GM23338 (cell line): Measurements from ENCODE around the gene CLDN9.

Experiments used
- CREB1 ChIP-seq: fragments of 250-450 bp; sonication (Bioruptor Pico); IDR thresholded peaks from 2 replicates; pipeline ENCODE4 v1.5.0; 2020; ENCODE audit warnings: low read depth, mild to moderate bottlenecking, moderate library complexity
- EZH2 ChIP-seq: fragments of 200-600 bp; sonication (generic); IDR thresholded peaks from one replicate; pipeline ENCODE4 v1.8.0; 2017; ENCODE audit warnings: antibody characterized with exemption, mild to moderate bottlenecking, low read depth; ENCODE audit not compliant: unreplicated experiment
- EZH2phosphoT487 ChIP-seq: fragments of 200-600 bp; sonication (generic); IDR thresholded peaks from one replicate; pipeline ENCODE4 v1.8.1; 2018; ENCODE audit warnings: antibody characterized with exemption; ENCODE audit not compliant: unreplicated experiment
- JUNB ChIP-seq: IDR thresholded peaks from one replicate; pipeline ENCODE4 v1.6.1; 2016; ENCODE audit warnings: antibody characterized with exemption; ENCODE audit not compliant: unreplicated experiment
- NANOG ChIP-seq: IDR thresholded peaks from 2 replicates; pipeline ENCODE4 v1.6.1; 2016; ENCODE audit warnings: antibody characterized with exemption, borderline replicate concordance
- POLR2AphosphoS5 ChIP-seq: IDR thresholded peaks from 2 replicates; pipeline ENCODE4 v1.6.1; 2016; ENCODE audit warnings: antibody characterized with exemption, low read depth
- STAT1 ChIP-seq: IDR thresholded peaks from one replicate; pipeline ENCODE4 v1.6.1; 2016; ENCODE audit warnings: antibody characterized with exemption; ENCODE audit not compliant: unreplicated experiment
- ZNF114 ChIP-seq: fragments of 250-450 bp; sonication (Bioruptor Pico); IDR thresholded peaks from 2 replicates; pipeline ENCODE4 v1.5.0; 2020; ENCODE audit warnings: mild to moderate bottlenecking, moderate library complexity
- ZNF331 ChIP-seq: fragments of 250-450 bp; sonication (Bioruptor Pico); IDR thresholded peaks from 2 replicates; pipeline ENCODE4 v1.5.0; 2020; ENCODE audit warnings: low read depth, mild to moderate bottlenecking, moderate library complexity
- TF ChIP-seq, protein P1 (sequence below), 2 experiments: fragments of 200-600 bp in 1 of 2; sonication (generic) in 1 of 2; conservative IDR thresholded peaks; 2 replicates each; pipeline versions ENCODE4 v1.5.1 to v1.6.1; 2016 to 2017; ENCODE audit warnings: antibody characterized with exemption in 2 of 2, low read depth in 2 of 2, mild to moderate bottlenecking in 2 of 2, moderate library complexity in 1 of 2
- TF ChIP-seq, protein P2 (sequence below): IDR thresholded peaks from 2 replicates; pipeline ENCODE4 v1.6.1; 2016; ENCODE audit warnings: antibody characterized with exemption
- TF ChIP-seq, protein P3 (sequence below): IDR thresholded peaks from one replicate; pipeline ENCODE4 v1.6.1; 2018; ENCODE audit warnings: antibody characterized with exemption; ENCODE audit not compliant: unreplicated experiment
- TF ChIP-seq, protein P4 (sequence below): fragments of 250-450 bp; sonication (Bioruptor Pico); IDR thresholded peaks from 2 replicates; pipeline ENCODE4 v1.5.0; 2020; ENCODE audit warnings: mild to moderate bottlenecking, moderate library complexity

DNA sequence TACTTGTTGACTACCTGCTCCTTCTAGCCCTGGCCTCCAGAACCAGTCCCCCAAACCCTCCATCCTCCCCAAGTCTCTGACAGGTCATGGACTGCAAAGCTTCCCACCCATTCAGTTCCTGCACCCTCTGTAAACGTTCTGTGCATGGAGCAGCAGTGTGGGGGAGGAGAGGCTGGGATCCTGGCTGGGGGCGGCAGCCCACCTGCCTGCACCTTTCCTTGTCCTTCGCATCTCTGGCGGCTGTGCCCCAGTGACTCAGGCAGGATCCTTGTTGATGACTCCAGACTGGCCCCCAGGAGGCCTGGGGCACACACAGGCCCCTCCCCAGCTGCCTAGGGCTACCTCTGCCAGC lies 30.8 kb upstream of the CLDN9 start:
- TF ChIP-seq, protein P1, sequence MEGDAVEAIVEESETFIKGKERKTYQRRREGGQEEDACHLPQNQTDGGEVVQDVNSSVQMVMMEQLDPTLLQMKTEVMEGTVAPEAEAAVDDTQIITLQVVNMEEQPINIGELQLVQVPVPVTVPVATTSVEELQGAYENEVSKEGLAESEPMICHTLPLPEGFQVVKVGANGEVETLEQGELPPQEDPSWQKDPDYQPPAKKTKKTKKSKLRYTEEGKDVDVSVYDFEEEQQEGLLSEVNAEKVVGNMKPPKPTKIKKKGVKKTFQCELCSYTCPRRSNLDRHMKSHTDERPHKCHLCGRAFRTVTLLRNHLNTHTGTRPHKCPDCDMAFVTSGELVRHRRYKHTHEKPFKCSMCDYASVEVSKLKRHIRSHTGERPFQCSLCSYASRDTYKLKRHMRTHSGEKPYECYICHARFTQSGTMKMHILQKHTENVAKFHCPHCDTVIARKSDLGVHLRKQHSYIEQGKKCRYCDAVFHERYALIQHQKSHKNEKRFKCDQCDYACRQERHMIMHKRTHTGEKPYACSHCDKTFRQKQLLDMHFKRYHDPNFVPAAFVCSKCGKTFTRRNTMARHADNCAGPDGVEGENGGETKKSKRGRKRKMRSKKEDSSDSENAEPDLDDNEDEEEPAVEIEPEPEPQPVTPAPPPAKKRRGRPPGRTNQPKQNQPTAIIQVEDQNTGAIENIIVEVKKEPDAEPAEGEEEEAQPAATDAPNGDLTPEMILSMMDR (conservative IDR thresholded peaks at IDR 0.05; ENCODE audit: low read depth in 2 of 2), result no peak
- TF ChIP-seq EZH2 (no peak), POLR2AphosphoS5 (no peak), CREB1 (no peak), NANOG (no peak), EZH2phosphoT487 (no peak), JUNB (no peak), ZNF331 (CRISPR knock-in tag) (no peak), STAT1 (no peak), ZNF114 (no peak)
- TF ChIP-seq, protein P2, sequence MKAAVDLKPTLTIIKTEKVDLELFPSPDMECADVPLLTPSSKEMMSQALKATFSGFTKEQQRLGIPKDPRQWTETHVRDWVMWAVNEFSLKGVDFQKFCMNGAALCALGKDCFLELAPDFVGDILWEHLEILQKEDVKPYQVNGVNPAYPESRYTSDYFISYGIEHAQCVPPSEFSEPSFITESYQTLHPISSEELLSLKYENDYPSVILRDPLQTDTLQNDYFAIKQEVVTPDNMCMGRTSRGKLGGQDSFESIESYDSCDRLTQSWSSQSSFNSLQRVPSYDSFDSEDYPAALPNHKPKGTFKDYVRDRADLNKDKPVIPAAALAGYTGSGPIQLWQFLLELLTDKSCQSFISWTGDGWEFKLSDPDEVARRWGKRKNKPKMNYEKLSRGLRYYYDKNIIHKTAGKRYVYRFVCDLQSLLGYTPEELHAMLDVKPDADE, result no peak
- TF ChIP-seq, protein P3, sequence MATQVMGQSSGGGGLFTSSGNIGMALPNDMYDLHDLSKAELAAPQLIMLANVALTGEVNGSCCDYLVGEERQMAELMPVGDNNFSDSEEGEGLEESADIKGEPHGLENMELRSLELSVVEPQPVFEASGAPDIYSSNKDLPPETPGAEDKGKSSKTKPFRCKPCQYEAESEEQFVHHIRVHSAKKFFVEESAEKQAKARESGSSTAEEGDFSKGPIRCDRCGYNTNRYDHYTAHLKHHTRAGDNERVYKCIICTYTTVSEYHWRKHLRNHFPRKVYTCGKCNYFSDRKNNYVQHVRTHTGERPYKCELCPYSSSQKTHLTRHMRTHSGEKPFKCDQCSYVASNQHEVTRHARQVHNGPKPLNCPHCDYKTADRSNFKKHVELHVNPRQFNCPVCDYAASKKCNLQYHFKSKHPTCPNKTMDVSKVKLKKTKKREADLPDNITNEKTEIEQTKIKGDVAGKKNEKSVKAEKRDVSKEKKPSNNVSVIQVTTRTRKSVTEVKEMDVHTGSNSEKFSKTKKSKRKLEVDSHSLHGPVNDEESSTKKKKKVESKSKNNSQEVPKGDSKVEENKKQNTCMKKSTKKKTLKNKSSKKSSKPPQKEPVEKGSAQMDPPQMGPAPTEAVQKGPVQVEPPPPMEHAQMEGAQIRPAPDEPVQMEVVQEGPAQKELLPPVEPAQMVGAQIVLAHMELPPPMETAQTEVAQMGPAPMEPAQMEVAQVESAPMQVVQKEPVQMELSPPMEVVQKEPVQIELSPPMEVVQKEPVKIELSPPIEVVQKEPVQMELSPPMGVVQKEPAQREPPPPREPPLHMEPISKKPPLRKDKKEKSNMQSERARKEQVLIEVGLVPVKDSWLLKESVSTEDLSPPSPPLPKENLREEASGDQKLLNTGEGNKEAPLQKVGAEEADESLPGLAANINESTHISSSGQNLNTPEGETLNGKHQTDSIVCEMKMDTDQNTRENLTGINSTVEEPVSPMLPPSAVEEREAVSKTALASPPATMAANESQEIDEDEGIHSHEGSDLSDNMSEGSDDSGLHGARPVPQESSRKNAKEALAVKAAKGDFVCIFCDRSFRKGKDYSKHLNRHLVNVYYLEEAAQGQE, result no peak
- TF ChIP-seq, protein P4, sequence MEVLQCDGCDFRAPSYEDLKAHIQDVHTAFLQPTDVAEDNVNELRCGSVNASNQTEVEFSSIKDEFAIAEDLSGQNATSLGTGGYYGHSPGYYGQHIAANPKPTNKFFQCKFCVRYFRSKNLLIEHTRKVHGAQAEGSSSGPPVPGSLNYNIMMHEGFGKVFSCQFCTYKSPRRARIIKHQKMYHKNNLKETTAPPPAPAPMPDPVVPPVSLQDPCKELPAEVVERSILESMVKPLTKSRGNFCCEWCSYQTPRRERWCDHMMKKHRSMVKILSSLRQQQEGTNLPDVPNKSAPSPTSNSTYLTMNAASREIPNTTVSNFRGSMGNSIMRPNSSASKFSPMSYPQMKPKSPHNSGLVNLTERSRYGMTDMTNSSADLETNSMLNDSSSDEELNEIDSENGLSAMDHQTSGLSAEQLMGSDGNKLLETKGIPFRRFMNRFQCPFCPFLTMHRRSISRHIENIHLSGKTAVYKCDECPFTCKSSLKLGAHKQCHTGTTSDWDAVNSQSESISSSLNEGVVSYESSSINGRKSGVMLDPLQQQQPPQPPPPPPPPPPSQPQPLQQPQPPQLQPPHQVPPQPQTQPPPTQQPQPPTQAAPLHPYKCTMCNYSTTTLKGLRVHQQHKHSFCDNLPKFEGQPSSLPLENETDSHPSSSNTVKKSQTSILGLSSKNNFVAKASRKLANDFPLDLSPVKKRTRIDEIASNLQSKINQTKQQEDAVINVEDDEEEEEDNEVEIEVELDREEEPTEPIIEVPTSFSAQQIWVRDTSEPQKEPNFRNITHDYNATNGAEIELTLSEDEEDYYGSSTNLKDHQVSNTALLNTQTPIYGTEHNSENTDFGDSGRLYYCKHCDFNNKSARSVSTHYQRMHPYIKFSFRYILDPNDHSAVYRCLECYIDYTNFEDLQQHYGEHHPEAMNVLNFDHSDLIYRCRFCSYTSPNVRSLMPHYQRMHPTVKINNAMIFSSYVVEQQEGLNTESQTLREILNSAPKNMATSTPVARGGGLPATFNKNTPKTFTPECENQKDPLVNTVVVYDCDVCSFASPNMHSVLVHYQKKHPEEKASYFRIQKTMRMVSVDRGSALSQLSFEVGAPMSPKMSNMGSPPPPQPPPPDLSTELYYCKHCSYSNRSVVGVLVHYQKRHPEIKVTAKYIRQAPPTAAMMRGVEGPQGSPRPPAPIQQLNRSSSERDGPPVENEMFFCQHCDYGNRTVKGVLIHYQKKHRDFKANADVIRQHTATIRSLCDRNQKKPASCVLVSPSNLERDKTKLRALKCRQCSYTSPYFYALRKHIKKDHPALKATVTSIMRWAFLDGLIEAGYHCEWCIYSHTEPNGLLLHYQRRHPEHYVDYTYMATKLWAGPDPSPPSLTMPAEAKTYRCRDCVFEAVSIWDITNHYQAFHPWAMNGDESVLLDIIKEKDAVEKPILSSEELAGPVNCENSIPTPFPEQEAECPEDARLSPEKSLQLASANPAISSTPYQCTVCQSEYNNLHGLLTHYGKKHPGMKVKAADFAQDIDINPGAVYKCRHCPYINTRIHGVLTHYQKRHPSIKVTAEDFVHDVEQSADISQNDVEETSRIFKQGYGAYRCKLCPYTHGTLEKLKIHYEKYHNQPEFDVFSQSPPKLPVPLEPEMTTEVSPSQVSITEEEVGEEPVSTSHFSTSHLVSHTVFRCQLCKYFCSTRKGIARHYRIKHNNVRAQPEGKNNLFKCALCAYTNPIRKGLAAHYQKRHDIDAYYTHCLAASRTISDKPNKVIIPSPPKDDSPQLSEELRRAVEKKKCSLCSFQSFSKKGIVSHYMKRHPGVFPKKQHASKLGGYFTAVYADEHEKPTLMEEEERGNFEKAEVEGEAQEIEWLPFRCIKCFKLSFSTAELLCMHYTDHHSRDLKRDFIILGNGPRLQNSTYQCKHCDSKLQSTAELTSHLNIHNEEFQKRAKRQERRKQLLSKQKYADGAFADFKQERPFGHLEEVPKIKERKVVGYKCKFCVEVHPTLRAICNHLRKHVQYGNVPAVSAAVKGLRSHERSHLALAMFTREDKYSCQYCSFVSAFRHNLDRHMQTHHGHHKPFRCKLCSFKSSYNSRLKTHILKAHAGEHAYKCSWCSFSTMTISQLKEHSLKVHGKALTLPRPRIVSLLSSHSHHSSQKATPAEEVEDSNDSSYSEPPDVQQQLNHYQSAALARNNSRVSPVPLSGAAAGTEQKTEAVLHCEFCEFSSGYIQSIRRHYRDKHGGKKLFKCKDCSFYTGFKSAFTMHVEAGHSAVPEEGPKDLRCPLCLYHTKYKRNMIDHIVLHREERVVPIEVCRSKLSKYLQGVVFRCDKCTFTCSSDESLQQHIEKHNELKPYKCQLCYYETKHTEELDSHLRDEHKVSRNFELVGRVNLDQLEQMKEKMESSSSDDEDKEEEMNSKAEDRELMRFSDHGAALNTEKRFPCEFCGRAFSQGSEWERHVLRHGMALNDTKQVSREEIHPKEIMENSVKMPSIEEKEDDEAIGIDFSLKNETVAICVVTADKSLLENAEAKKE (CRISPR knock-in tag), result no peak
